ENCODE results near the gene PCSK2. TPM values are rescaled to one million over a fixed set of nuclear protein-coding genes. Genes with fewer than 3 reads are reported as not detected.
A peak's percentile ranks its signal among the peaks of the same experiment; 100 is the strongest.

Gene PCSK2
- total RNA-seq, 1 experiment from 2014 or later = 245 TPM

DNA sequence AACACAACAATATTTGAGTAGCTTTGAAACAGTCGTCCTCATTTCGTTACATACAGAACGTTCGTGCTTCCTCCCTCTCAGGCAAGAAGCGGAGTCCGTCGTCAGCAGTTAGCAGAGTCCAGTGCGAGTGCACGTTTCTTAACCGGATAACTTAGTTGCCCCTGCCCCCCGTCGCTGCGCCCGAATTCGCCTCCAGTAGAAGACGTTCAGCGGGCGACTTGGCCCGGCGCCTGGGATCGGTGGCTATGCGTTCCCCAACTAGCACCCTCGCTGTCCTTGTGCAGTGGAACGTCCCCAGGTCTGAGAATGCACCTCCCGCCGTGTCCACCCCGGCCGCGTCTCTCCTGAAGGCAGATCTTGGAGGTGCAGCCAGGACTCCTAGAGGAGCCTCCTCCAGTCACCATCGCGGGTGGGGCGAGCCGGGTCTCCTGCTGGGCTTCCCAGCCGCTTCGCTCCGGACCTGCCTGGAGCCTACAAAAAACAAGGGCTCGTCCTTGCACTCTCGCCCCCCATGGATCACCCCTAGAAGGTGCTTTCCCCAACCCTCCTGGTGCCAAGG is 910 bp upstream of the PCSK2 start:
- intact Hi-C loops (cut with micrococcal nuclease; ENCODE audit: unreplicated experiment) = loop anchor here (2.0 kb wide), 1 partner anchor 421 kb away; no protein-coding TSS in a partner anchor
- POLR2A ChIA-PET (ENCODE audit: low non-redundant PET) = interaction anchor here (0.6 kb wide), 2 partner anchors 119 to 135 kb away, joined by 3 to 5 read pairs; no protein-coding TSS in a partner anchor
- DNase-seq (ENCODE audit: low spot score) = peak; percentile 65
- Histone ChIP-seq H3K4me1 (ENCODE audit: insufficient read depth, low read length, poor library complexity, severe bottlenecking) (peaks cover 34% of the 10 kb centered on the region), H3K36me3 (ENCODE audit: insufficient read depth, low read length, poor library complexity, severe bottlenecking) (peaks cover 9% of the 10 kb centered on the region), H3K4me3 (ENCODE audit: low read depth, low read length, poor library complexity, severe bottlenecking) (peak overlapping the region; percentile 69), H3K9me3 (ENCODE audit: low read depth, low read length, poor library complexity, severe bottlenecking) (no peaks in the 10 kb centered on the region), H3K27ac (ENCODE audit: low read depth, low read length, poor library complexity, severe bottlenecking) (peak overlapping the region; percentile 89), H3K27me3 (replicated peaks; ENCODE audit: insufficient read depth, low read depth, low read length, poor library complexity) (no peaks in the 10 kb centered on the region)
- CTCF ChIA-PET = interaction anchor here (0.6 kb wide), 1 partner anchor 238 kb away, joined by 3 read pairs; no protein-coding TSS in a partner anchor
- TSS peak; percentile 80 for BruUV-seq (replicated peaks)
- TF ChIP-seq, protein P1, sequence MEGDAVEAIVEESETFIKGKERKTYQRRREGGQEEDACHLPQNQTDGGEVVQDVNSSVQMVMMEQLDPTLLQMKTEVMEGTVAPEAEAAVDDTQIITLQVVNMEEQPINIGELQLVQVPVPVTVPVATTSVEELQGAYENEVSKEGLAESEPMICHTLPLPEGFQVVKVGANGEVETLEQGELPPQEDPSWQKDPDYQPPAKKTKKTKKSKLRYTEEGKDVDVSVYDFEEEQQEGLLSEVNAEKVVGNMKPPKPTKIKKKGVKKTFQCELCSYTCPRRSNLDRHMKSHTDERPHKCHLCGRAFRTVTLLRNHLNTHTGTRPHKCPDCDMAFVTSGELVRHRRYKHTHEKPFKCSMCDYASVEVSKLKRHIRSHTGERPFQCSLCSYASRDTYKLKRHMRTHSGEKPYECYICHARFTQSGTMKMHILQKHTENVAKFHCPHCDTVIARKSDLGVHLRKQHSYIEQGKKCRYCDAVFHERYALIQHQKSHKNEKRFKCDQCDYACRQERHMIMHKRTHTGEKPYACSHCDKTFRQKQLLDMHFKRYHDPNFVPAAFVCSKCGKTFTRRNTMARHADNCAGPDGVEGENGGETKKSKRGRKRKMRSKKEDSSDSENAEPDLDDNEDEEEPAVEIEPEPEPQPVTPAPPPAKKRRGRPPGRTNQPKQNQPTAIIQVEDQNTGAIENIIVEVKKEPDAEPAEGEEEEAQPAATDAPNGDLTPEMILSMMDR (conservative IDR thresholded peaks at IDR 0.05; ENCODE audit: low read depth, low read length) = no peak
- no peak for TF ChIP-seq EZH2 (IDR thresholded peaks at IDR 0.05; ENCODE audit: borderline replicate concordance, low read depth, low read length, poor library complexity, severe bottlenecking)

DNA sequence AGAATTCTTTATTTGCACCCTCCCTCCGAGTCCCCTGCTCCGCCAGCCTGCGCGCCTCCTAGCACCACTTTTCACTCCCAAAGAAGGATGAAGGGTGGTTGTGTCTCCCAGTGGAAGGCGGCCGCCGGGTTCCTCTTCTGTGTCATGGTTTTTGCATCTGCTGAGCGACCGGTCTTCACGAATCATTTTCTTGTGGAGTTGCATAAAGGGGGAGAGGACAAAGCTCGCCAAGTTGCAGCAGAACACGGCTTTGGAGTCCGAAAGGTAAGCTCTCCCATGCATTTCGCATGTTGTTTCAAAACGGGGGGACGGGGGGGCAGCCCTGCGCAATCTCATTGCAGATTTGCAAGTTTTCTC is 357 bp downstream of the PCSK2 start:
- Histone ChIP-seq H3K4me1 (ENCODE audit: insufficient read depth, low read length, poor library complexity, severe bottlenecking) (peaks cover 33% of the 10 kb centered on the region), H3K27ac (ENCODE audit: low read depth, low read length, poor library complexity, severe bottlenecking) (peak overlapping the region; percentile 79), H3K27me3 (replicated peaks; ENCODE audit: insufficient read depth, low read depth, low read length, poor library complexity) (no peaks in the 10 kb centered on the region), H3K4me3 (ENCODE audit: low read depth, low read length, poor library complexity, severe bottlenecking) (peak overlapping the region; percentile 78), H3K36me3 (ENCODE audit: insufficient read depth, low read length, poor library complexity, severe bottlenecking) (peaks cover 21% of the 10 kb centered on the region), H3K9me3 (ENCODE audit: low read depth, low read length, poor library complexity, severe bottlenecking) (no peaks in the 10 kb centered on the region)
- no peak for DNase-seq (ENCODE audit: low spot score)
- TSS peak; percentile 65 for BruUV-seq (replicated peaks)
- POLR2A ChIA-PET (ENCODE audit: low non-redundant PET) = no interaction called here
- CTCF ChIA-PET = no interaction called here
- TF ChIP-seq, protein P1 (conservative IDR thresholded peaks at IDR 0.05; ENCODE audit: low read depth, low read length) = no peak
- no peak for TF ChIP-seq EZH2 (IDR thresholded peaks at IDR 0.05; ENCODE audit: borderline replicate concordance, low read depth, low read length, poor library complexity, severe bottlenecking)
- intact Hi-C loops (cut with micrococcal nuclease; ENCODE audit: unreplicated experiment) = no loop called here

DNA sequence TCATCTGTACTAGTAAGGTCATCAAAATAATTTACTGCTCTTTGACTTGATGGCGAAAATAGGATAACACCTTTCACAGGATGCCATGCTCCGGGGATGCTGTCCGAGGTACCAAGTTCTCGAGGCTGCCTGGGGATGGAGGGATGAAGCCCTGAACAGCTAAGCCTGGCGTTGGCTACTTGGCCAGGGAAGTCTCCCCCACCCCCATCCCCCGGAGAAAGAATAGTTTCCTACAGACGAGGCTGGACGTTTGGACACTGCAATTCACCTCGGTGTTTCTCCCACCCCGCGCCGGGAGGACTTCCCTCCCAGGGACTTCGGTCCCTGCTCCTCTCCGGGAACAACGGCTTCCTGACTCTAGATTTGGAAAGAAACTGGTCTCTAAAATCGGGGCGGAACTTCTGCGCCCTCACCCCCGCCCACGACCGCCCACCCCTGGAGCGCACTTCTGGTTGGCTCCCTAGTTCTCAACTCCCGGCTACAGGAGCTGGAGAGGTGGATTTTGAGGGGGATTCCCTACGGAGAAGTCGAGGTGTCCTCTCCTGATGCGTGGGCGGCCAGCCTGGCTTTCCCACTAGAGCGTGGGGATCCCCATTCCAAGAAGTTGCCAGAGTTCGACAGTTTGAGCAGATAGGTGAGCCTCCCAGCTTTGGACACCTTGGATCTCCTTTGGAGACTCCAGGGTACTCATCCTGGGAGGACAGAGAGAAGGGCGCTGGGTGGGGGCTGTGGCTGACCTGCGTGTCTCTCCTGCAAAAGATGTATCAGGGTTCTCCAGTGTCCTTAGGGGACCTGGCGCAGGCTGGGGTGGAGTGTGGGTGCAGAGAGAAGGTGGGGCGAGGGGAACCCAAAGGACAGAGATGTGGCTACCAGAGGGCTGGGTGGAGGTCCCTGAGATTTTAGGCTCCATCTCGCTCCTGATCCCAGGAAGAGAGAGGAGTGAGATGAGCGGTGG is 1.1 kb downstream of the PCSK2 start:
- DNase-seq (ENCODE audit: low spot score) = peak; percentile 86
- H3K4me3 ChIP-seq (ENCODE audit: low read depth, low read length, poor library complexity, severe bottlenecking) = peak overlapping the region; percentile 78

More for the DNA sequence above, 1.1 kb downstream of the PCSK2 start:
- intact Hi-C loops (cut with micrococcal nuclease; ENCODE audit: unreplicated experiment) = loop anchor here (2.0 kb wide), 2 partner anchors 55 to 203 kb away; no protein-coding TSS in a partner anchor
- Histone ChIP-seq H3K36me3 (ENCODE audit: insufficient read depth, low read length, poor library complexity, severe bottlenecking) (peaks cover 29% of the 10 kb centered on the region), H3K27ac (ENCODE audit: low read depth, low read length, poor library complexity, severe bottlenecking) (peak overlapping the region; percentile 79), H3K27me3 (replicated peaks; ENCODE audit: insufficient read depth, low read depth, low read length, poor library complexity) (no peaks in the 10 kb centered on the region), H3K4me1 (ENCODE audit: insufficient read depth, low read length, poor library complexity, severe bottlenecking) (peaks cover 29% of the 10 kb centered on the region), H3K9me3 (ENCODE audit: low read depth, low read length, poor library complexity, severe bottlenecking) (no peaks in the 10 kb centered on the region)
- ChIA-PET POLR2A (ENCODE audit: low non-redundant PET) (no interaction called here), CTCF (interaction anchor here (0.6 kb wide), 1 partner anchor 53 kb away, joined by 7 read pairs; no protein-coding TSS in a partner anchor)
- TF ChIP-seq EZH2 (IDR thresholded peaks at IDR 0.05; ENCODE audit: borderline replicate concordance, low read depth, low read length, poor library complexity, severe bottlenecking) = no peak
- TF ChIP-seq, protein P1 (conservative IDR thresholded peaks at IDR 0.05; ENCODE audit: low read depth, low read length) = no peak
- BruUV-seq (replicated peaks) = no TSS peak

Measured in A673 (cell line).